BE2C (cell line): Measurements from ENCODE around the gene PCDHGB2.
A peak's percentile ranks its signal among the peaks of the same experiment; 100 is the strongest.

ENCODE experiments used
- DNase-seq: peaks from one replicate; pipeline ENCODE4 v3.0.0-alpha.2; 2020
- H3K27me3 ChIP-seq: fragments of 250-450 bp; sonication (Bioruptor Pico); 2 replicates; pipeline ENCODE4 v1.5.1; 2020; ENCODE audit warnings: mild to moderate bottlenecking
- H3K36me3 ChIP-seq: fragments of 250-450 bp; sonication (Bioruptor Pico); 2 replicates; pipeline ENCODE4 v1.5.1; 2020; ENCODE audit warnings: mild to moderate bottlenecking
- H3K4me1 ChIP-seq: fragments of 250-450 bp; sonication (Bioruptor Pico); 2 replicates; pipeline ENCODE4 v1.5.1; 2020
- H3K4me3 ChIP-seq: 2 replicates; pipeline ENCODE4 v1.5.1; 2011; ENCODE audit warnings: low read depth, low read length
- H3K9me3 ChIP-seq: fragments of 250-450 bp; sonication (Bioruptor Pico); 2 replicates; pipeline ENCODE4 v1.5.1; 2020
- TF ChIP-seq, protein P1 (sequence below): IDR thresholded peaks from 2 replicates; pipeline ENCODE4 v1.5.1; 2012; ENCODE audit warnings: mild to moderate bottlenecking, low read depth, low read length

PCDHGB2 gene

DNA sequence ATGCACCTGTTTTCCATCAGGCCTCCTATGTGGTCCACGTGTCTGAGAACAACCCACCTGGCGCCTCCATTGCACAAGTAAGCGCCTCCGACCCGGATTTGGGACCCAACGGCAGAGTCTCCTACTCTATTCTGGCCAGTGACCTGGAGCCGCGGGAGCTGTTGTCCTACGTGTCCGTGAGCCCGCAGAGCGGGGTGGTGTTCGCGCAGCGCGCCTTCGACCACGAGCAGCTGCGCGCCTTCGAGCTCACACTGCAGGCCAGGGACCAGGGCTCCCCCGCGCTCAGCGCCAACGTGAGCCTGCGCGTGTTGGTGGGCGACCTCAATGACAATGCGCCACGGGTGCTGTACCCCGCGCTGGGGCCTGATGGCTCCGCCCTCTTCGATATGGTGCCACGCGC is 8.2 kb upstream of the PCDHGB2 start:
- no peaks in the 10 kb centered on the region for H3K4me1 ChIP-seq
- no peak overlapping the region for H3K4me3 ChIP-seq
- DNase-seq: no peak
- H3K9me3 ChIP-seq: peaks cover 9% of the 10 kb centered on the region
- TF ChIP-seq, protein P1, sequence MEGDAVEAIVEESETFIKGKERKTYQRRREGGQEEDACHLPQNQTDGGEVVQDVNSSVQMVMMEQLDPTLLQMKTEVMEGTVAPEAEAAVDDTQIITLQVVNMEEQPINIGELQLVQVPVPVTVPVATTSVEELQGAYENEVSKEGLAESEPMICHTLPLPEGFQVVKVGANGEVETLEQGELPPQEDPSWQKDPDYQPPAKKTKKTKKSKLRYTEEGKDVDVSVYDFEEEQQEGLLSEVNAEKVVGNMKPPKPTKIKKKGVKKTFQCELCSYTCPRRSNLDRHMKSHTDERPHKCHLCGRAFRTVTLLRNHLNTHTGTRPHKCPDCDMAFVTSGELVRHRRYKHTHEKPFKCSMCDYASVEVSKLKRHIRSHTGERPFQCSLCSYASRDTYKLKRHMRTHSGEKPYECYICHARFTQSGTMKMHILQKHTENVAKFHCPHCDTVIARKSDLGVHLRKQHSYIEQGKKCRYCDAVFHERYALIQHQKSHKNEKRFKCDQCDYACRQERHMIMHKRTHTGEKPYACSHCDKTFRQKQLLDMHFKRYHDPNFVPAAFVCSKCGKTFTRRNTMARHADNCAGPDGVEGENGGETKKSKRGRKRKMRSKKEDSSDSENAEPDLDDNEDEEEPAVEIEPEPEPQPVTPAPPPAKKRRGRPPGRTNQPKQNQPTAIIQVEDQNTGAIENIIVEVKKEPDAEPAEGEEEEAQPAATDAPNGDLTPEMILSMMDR: no peak
- H3K27me3 ChIP-seq: no peaks in the 10 kb centered on the region
- H3K36me3 ChIP-seq: peaks cover 32% of the 10 kb centered on the region

DNA sequence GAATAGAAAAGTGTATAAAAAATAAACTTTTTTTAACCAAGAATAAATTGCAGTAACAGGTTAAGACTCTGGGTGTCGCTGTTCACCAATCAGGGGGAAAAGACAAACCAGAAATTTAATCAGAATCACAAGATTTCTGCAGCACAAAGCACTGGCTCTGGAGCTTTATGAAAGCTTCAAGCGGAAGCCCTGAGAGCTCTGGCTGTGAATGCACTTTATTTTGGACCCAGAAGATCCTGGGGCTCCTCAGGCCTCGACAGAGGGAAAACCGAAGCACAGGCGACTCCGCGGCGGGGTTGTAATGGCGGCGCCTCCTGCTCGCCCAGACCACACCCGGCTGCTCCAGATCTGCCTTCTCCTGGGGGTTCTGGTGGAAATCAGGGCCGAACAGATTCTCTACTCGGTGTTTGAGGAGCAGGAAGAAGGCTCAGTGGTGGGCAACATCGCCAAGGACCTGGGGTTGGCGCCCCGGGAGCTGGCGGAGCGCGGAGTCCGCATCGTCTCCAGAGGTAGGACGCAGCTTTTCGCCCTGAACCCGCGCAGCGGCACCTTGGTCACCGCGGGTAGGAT is 4.8 kb upstream of the PCDHGB2 start, which contains the start of gene PCDHGA4:
Gene PCDHGA4 (plus strand): TSS at position 122 of the 570 bp plus-strand sequence. CDS start 87 bp downstream, at position 209.
- Histone ChIP-seq H3K4me3 (no peak within 1 kb of the TSS), H3K4me1 (no peaks in the 10 kb centered on the region), H3K9me3 (peaks cover 15% of the 10 kb centered on the region), H3K27me3 (no peaks in the 10 kb centered on the region), H3K36me3 (peaks cover 44% of the 10 kb centered on the region)
- TF ChIP-seq, protein P1: peak; percentile 50
- no peak for DNase-seq

DNA sequence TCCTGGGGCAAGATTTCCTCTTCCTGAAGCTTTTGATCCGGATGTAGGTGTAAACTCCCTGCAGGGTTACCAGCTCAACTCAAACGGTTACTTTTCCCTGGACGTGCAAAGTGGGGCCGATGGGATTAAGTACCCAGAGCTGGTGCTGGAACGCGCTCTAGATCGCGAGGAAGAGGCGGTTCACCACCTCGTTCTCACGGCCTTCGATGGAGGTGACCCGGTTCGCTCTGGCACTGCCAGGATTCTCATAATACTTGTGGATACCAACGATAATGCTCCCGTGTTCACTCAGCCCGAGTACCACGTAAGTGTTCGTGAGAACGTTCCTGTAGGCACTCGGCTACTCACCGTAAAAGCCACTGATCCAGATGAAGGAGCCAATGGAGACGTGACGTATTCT is 4.2 kb upstream of the PCDHGB2 start:
- H3K9me3 ChIP-seq: peaks cover 15% of the 10 kb centered on the region
- no peaks in the 10 kb centered on the region for H3K27me3 ChIP-seq
- no peak overlapping the region for H3K4me3 ChIP-seq
- H3K36me3 ChIP-seq: peaks cover 50% of the 10 kb centered on the region
- no peaks in the 10 kb centered on the region for H3K4me1 ChIP-seq
- TF ChIP-seq, protein P1: no peak
- DNase-seq: no peak

DNA sequence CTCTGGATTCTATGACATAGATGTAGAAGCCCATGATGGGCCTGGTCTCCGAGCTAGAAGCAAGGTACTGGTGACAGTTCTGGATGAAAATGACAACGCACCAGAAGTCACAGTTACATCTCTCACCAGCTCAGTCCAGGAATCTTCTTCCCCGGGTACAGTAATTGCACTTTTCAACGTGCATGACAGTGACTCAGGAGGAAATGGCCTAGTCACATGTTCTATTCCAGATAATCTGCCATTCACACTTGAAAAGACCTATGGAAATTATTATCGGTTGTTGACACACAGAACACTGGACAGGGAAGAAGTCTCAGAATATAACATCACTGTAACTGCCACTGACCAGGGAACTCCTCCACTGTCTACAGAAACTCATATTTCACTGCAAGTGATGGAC is 3.7 kb upstream of the PCDHGB2 start:
- TF ChIP-seq, protein P1: no peak
- H3K9me3 ChIP-seq: peaks cover 15% of the 10 kb centered on the region
- H3K4me3 ChIP-seq: no peak overlapping the region
- no peaks in the 10 kb centered on the region for H3K27me3 ChIP-seq
- H3K4me1 ChIP-seq: no peaks in the 10 kb centered on the region
- DNase-seq: no peak
- peaks cover 53% of the 10 kb centered on the region for H3K36me3 ChIP-seq

DNA sequence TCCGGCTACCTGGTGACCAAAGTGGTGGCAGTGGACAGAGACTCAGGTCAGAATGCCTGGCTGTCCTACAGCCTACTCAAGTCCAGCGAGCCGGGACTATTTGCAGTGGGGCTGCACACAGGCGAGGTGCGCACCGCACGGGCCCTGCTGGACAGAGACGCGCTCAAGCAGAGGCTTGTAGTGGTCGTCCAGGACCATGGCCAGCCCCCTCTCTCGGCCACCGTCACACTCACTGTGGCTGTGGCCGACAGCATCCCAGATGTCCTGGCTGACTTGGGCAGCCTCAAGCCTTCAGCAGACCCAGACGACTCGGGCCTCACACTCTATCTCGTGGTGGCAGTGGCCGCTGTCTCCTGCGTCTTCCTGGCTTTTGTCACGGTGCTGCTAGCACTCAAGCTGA is 2.8 kb upstream of the PCDHGB2 start:
- H3K9me3 ChIP-seq: peaks cover 15% of the 10 kb centered on the region
- H3K27me3 ChIP-seq: no peaks in the 10 kb centered on the region
- DNase-seq: no peak
- no peaks in the 10 kb centered on the region for H3K4me1 ChIP-seq
- no peak overlapping the region for H3K4me3 ChIP-seq
- peaks cover 51% of the 10 kb centered on the region for H3K36me3 ChIP-seq
- TF ChIP-seq, protein P1: no peak

DNA sequence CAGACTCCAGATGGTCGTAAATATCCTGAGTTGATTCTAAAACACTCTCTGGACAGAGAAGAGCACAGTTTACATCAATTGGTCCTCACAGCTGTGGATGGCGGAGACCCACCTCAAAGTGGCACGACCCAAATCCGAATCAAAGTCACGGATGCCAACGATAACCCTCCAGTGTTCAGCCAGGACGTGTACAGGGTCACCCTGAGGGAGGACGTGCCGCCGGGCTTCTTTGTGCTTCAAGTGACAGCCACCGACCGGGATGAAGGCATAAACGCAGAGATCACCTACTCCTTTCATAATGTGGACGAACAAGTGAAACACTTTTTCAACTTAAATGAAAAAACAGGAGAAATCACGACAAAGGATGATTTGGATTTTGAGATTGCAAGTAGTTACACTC is 891 bp downstream of the PCDHGB2 start:
- peaks cover 56% of the 10 kb centered on the region for H3K36me3 ChIP-seq
- H3K4me1 ChIP-seq: no peaks in the 10 kb centered on the region
- no peak overlapping the region for H3K4me3 ChIP-seq
- DNase-seq: no peak
- no peaks in the 10 kb centered on the region for H3K27me3 ChIP-seq
- TF ChIP-seq, protein P1: no peak
- H3K9me3 ChIP-seq: peaks cover 7% of the 10 kb centered on the region
